Uterus (tissue), 4 donors: ENCODE measurements around the gene ENGASE. TPM values are rescaled to one million over a fixed set of nuclear protein-coding genes. Genes with fewer than 3 reads are reported as not detected.

Experiments used
- DNase-seq, 2 donors: peaks; one replicate each; pipeline ENCODE4 v3.0.0-alpha.2; 2019 to 2020
- H3K27ac ChIP-seq, 2 donors: fragments of 200-600 bp; sonication (generic); 1 replicate in 1 of 2; 2 replicates in 1 of 2; pipeline ENCODE4 v1.5.1; 2016 to 2018
- H3K27me3 ChIP-seq, 2 donors: fragments of 200-600 bp; sonication (generic); one replicate each; pipeline ENCODE4 v1.5.1; 2018 to 2019; ENCODE audit warnings: control low read depth in 1 of 2
- H3K36me3 ChIP-seq, 2 donors: fragments of 200-600 bp; sonication (generic); one replicate each; pipeline ENCODE4 v1.5.1; 2019; ENCODE audit warnings: control low read depth in 1 of 2
- H3K4me1 ChIP-seq, 2 donors: fragments of 200-600 bp; sonication (generic); one replicate each; pipeline ENCODE4 v1.5.1; 2018 to 2019; ENCODE audit warnings: control low read depth in 1 of 2
- H3K4me3 ChIP-seq, 2 donors: fragments of 200-600 bp; sonication (generic); 1 replicate in 1 of 2; 2 replicates in 1 of 2; pipeline ENCODE4 v1.5.1; 2018 to 2019; ENCODE audit warnings: mild to moderate bottlenecking in 1 of 2
- H3K9me3 ChIP-seq, 2 donors: fragments of 200-600 bp; sonication (generic); one replicate each; pipeline ENCODE4 v1.5.1; 2019; ENCODE audit warnings: control low read depth in 1 of 2
- POLR2A ChIP-seq, 2 donors: fragments of 450-650 bp; IDR thresholded peaks; one replicate each; pipeline ENCODE4 v1.6.1; 2016; ENCODE audit warnings: antibody characterized with exemption in 2 of 2, mild to moderate bottlenecking in 1 of 2, moderate library complexity in 1 of 2
- intact Hi-C: fragments of 100-400 bp; cut with DNase I; formaldehyde crosslinking; loops from one replicate; pipeline ENCODE4 v1.15.1; 2023; ENCODE audit warnings: low total_unique reads
- total RNA-seq, 4 donors: library from RNA; depleted of rRNA in 3 of 4; stranded (reverse); fragments of >200 nt in 3 of 4; gene quantifications; one replicate each; pipeline versions ENCODE4 v1.1.0 to v1.2.4, GENCODE V29; 2014 to 2023
- TF ChIP-seq, protein P1 (sequence below), 4 experiments: fragments of 200-600 bp in 2 of 4; fragments of 450-650 bp in 2 of 4; sonication (generic) in 2 of 4; IDR thresholded peaks; one replicate each; pipeline ENCODE4 v1.5.1; 2016 to 2019; ENCODE audit warnings: antibody characterized with exemption in 4 of 4, mild to moderate bottlenecking in 2 of 4, moderate library complexity in 1 of 4
- donor health status: DM: yes; HTN: yes; CAD: no.

The ENGASE gene
- total RNA-seq, 4 donors from 2014 or later, result 3.8 to 63.2 (median 24.6) TPM

DNA sequence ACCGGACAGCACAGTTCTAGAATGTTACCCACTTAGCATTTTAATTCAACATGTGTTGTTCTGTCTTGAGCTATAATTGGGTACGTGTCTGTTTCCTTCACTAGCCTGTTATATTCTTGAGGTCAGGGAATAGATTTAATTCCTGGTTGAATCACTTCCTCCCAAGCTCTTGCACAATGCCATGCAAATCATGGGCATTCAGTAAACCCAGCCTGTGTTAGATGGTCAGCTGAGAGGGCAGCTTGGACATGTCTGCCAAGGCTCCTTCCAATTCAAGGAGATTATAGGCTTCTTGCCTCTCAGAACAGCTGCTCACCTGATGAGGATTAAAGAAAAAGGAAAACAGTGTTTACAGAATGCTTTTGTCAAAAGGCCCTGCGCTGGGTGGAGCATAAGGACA is 38.0 kb upstream of the ENGASE start:
- peak overlapping the region in 1 of 2 donors; percentile 49 for H3K27ac ChIP-seq
- H3K36me3 ChIP-seq, result no peaks in the 10 kb centered on the region
- TF ChIP-seq, protein P1, sequence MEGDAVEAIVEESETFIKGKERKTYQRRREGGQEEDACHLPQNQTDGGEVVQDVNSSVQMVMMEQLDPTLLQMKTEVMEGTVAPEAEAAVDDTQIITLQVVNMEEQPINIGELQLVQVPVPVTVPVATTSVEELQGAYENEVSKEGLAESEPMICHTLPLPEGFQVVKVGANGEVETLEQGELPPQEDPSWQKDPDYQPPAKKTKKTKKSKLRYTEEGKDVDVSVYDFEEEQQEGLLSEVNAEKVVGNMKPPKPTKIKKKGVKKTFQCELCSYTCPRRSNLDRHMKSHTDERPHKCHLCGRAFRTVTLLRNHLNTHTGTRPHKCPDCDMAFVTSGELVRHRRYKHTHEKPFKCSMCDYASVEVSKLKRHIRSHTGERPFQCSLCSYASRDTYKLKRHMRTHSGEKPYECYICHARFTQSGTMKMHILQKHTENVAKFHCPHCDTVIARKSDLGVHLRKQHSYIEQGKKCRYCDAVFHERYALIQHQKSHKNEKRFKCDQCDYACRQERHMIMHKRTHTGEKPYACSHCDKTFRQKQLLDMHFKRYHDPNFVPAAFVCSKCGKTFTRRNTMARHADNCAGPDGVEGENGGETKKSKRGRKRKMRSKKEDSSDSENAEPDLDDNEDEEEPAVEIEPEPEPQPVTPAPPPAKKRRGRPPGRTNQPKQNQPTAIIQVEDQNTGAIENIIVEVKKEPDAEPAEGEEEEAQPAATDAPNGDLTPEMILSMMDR (IDR thresholded peaks at IDR 0.05), result no peak
- peak in 1 of 2 donors; percentile 32 for TF ChIP-seq POLR2A (IDR thresholded peaks at IDR 0.05)
- no peaks in the 10 kb centered on the region for H3K9me3 ChIP-seq
- no peaks in the 10 kb centered on the region for H3K27me3 ChIP-seq
- no peak overlapping the region for H3K4me3 ChIP-seq
- peak in 1 of 2 donors; percentile 8 for DNase-seq
- intact Hi-C loops, result no loop called here
- no peaks in the 10 kb centered on the region for H3K4me1 ChIP-seq

DNA sequence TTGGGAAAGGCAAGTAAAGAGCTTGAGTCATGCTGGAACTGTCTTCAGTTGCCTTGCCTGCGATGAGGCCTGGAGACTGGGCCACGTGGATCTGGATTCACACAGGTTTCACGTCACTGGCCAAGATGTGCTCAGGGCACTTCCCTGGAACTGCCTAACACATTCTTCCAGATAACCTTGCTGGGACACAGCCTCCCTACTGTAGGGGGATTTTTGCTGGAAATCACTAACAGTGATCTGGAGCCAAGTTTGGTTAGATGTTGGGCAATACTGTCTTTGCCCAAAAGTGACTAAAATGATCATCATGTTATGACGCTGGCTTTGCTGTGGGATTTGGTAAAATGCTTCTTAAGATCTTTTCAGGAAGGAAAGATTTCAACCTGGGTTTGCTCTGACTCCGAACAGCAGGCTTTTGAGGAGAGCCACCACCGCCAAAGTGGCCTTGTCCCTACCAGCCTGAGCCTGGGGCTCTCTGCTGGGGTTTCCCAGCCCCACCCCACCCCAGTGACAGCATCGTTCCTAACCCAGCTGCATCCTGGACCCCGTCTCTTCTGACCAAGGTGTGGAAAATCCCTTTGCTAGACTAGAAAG is 36.0 kb upstream of the ENGASE start:
- H3K4me1 ChIP-seq, result no peaks in the 10 kb centered on the region
- no peak overlapping the region for H3K27ac ChIP-seq
- DNase-seq, result peak in 1 of 2 donors; percentile 21
- no peak for TF ChIP-seq POLR2A (IDR thresholded peaks at IDR 0.05)
- TF ChIP-seq, protein P1 (IDR thresholded peaks at IDR 0.05), result no peak
- intact Hi-C loops, result no loop called here
- H3K4me3 ChIP-seq, result no peak overlapping the region
- H3K36me3 ChIP-seq, result no peaks in the 10 kb centered on the region
- H3K27me3 ChIP-seq, result no peaks in the 10 kb centered on the region
- H3K9me3 ChIP-seq, result no peaks in the 10 kb centered on the region

DNA sequence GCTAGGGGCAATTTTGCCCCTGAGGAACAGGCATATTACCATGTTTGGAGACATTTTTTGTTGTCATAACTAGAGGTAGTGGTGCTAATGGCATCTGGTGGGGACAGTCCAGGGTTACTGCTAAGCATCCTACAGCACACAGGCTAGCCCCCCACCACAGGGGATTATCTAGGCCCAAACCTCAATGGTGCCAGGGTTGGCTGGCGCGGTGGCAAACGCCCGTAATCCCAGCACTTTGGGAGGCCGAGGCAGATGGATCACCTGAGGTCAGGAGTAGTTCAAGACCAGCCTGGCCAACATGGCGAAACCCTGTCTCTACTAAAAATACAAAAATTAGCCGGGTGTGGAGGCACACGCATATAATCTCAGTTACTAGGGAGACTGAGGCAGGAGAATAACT is 35.5 kb upstream of the ENGASE start:
- H3K27ac ChIP-seq, result no peak overlapping the region
- DNase-seq, result no peak
- TF ChIP-seq POLR2A (IDR thresholded peaks at IDR 0.05), result no peak
- TF ChIP-seq, protein P1 (IDR thresholded peaks at IDR 0.05), result no peak

DNA sequence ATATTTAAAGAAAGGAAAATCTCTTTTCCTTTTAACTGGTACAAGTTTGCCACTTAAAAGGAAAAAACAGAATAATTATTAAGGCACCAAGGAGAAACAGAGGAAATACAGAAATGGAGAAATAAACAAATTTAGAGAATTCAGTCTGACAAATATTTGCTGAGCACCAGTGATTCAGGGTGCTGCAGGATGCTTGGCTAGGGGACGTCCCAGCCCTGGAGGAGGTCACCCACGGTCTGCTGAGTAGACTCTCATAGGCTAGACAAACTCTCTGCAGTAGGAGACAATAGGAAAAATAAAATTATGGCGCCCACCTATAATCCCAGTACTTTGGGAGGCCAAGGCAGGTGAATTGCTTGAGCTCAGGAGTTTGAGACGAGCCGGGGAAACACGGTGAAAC is 34.7 kb upstream of the ENGASE start:
- DNase-seq, result no peak
- H3K4me3 ChIP-seq, result no peak overlapping the region
- intact Hi-C loops, result no loop called here
- no peak overlapping the region for H3K27ac ChIP-seq
- no peaks in the 10 kb centered on the region for H3K4me1 ChIP-seq
- H3K27me3 ChIP-seq, result no peaks in the 10 kb centered on the region
- TF ChIP-seq, protein P1 (IDR thresholded peaks at IDR 0.05), result no peak
- no peaks in the 10 kb centered on the region for H3K9me3 ChIP-seq
- no peaks in the 10 kb centered on the region for H3K36me3 ChIP-seq

More for the DNA sequence above, 35.5 kb upstream of the ENGASE start:
- H3K4me1 ChIP-seq, result no peaks in the 10 kb centered on the region
- no peaks in the 10 kb centered on the region for H3K9me3 ChIP-seq
- H3K36me3 ChIP-seq, result no peaks in the 10 kb centered on the region
- intact Hi-C loops, result no loop called here
- H3K4me3 ChIP-seq, result no peak overlapping the region
- H3K27me3 ChIP-seq, result no peaks in the 10 kb centered on the region

DNA sequence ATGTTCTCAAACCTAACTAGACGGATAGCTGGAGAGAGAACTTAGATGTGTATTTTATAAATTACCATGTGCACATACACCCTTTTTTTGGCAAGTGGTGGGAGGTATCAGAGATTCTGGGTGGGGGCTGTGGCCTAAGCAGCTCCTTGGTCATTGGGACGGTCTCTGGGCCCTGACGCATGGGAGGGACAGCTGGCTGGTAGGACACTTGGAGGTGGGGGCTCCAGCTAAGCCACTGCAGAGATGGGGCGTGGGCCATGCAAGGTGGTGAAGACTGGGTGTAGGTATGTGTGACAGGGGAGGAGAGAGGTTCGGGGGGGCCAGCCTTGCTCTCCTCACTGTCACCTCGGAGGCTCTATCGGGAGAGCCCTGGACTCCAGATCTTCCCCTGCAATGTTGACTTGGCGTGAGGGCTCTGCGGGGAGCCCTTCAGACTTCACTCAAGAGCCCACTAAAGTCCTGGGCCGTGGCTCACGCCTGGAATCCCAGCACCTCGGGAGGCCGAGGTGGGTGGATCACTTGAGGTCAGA is 33.5 kb upstream of the ENGASE start:
- Histone ChIP-seq H3K4me1 (no peaks in the 10 kb centered on the region), H3K9me3 (no peaks in the 10 kb centered on the region), H3K27me3 (no peaks in the 10 kb centered on the region), H3K27ac (no peak overlapping the region), H3K4me3 (no peak overlapping the region), H3K36me3 (no peaks in the 10 kb centered on the region)
- no peak for DNase-seq
- intact Hi-C loops, result no loop called here
- no peak for TF ChIP-seq POLR2A (IDR thresholded peaks at IDR 0.05)
- TF ChIP-seq, protein P1 (IDR thresholded peaks at IDR 0.05), result no peak
